A549 treated with CpdA at 1 μM for 4 hours (cell line): ENCODE data around the gene FPR2. TPM values are rescaled to one million over a fixed set of nuclear protein-coding genes. Genes with fewer than 3 reads are reported as not detected.

Experiments
- total RNA-seq: library from RNA; stranded (reverse); fragments of 200-300 nt; extraction: Qiagen RNA extraction; gene quantifications from 5 replicates; pipeline ENCODE4 v1.2.3, GENCODE V29; 2022; ENCODE audit warnings: low read depth

FPR2 gene, protein sequence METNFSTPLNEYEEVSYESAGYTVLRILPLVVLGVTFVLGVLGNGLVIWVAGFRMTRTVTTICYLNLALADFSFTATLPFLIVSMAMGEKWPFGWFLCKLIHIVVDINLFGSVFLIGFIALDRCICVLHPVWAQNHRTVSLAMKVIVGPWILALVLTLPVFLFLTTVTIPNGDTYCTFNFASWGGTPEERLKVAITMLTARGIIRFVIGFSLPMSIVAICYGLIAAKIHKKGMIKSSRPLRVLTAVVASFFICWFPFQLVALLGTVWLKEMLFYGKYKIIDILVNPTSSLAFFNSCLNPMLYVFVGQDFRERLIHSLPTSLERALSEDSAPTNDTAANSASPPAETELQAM
- total RNA-seq, result not detected in 5 replicates

DNA sequence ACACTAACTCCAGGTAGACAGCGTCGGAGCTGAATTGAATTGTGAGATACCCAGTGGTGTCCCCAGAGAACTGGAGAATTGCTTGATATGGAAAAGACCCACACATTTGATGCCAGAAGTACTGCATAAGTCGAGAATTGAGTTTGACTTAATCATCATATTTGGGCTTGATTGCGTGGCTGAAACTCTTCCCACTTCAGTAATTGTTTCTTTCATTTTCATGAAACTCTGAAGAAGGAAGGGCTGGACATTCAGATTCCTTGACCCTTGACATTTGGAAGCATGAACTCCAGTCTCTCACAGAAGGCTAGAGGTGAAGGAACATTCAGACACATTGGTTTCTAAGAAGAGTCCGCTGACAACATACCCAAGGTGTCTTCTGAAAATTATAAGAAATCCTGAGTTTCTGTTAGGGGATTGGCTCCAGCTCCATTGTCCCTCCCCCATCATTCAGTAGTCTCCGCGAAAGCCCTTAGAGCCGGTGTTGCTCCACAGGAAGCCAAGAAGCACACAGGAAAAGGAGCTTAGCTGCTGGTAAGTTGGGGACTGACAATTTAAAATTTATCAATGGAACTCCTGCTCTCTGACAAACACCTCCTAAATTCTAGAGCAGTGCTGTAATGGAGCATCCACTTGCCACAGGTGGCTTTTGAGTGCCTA lies at the start of gene FPR2:
TSS of gene FPR2 (plus strand) at position 484 of the 660 bp plus-strand sequence. CDS start 7,479 bp downstream, outside the sequence.

DNA sequence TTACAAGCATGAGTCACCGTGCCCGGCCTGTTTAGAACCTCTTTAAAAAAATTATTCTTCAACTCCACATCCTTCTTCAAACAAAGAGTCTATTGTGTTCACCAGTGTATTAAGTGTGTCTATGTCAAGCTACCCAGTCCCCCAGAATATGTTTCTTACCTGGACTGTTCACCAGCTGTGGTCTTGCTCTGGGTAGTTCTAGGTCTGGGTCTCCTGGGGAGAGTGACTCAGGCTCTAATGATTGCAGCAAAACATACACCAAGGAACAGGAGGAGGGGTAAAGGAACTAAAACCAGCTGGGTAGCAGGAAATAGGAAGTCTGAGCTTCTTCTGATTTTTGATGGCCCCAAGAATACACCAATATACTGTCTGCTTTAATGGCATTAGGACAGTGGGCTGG lies 9.3 kb upstream of the FPR2 start, which contains the start of gene FPR1:
TSS of gene FPR1 (minus strand) at position 224 of the 400 bp plus-strand sequence. CDS start 4,884 bp downstream, outside the sequence.

DNA sequence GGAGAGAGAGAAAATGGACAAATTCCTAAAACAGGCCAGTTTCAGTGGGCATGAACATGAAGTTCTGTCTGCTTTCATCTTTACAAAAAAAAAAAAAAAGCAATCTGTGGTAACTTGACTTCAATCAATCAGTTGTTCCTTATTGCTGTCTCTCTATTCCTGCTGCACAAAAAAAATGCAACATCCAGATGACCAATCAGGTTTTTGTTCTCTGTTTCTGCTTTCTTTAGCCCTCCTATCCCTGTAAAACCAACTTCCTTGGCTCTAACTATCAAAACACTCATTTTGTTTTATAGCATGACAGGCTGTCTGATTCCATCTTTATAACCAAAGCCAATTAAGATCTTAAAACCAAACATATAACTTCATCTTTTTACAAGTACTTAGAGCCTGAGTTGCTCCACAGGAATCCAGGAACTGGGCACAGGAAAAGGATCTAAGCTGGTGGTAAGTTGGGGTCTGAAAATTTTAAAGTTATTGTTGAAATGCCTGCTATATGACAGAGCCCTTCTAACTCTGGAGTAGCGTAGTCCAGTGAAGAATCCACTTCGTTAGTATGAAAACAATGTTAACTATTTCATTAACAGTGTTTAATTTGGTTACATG lies 34.0 kb downstream of the FPR2 start, which contains the start of gene FPR3:
TSS of gene FPR3 (plus strand) at position 273 of the 606 bp plus-strand sequence. CDS start 28,592 bp downstream, outside the sequence.

Other genes starting within 250 kb of the FPR2 start
- not detected in 5 replicates for gene SIGLEC6, start 229.5 kb upstream of the FPR2 start, total RNA-seq
- gene ZNF175, start 189.9 kb upstream of the FPR2 start, total RNA-seq, result 4.2 to 5.6 TPM (median 4.3 TPM) in 5 replicates
- not detected in 5 replicates for gene SIGLEC5, start 130.8 kb upstream of the FPR2 start, total RNA-seq
- gene SIGLEC14, start 114.4 kb upstream of the FPR2 start, total RNA-seq, result 0.03 to 0.20 TPM in 2 of 5 replicates, not detected in the others
- gene SPACA6, start 67.8 kb upstream of the FPR2 start, total RNA-seq, result 7.8 to 17.5 TPM (median 11.3 TPM) in 5 replicates
- gene HAS1, start 37.2 kb upstream of the FPR2 start, total RNA-seq, result not detected in 5 replicates
- gene FPR1, start 9.3 kb upstream of the FPR2 start, total RNA-seq, result 0.10 TPM in 1 of 5 replicates, not detected in the others
- gene FPR3, start 34.0 kb downstream of the FPR2 start, total RNA-seq, result not detected in 5 replicates
- gene ZNF577, start 126.8 kb downstream of the FPR2 start, total RNA-seq, result 0.06 to 0.15 TPM (median 0.09 TPM) in 4 of 5 replicates, not detected in the other
- 0.13 to 0.45 TPM (median 0.20 TPM) in 5 replicates for gene ZNF649, start 143.8 kb downstream of the FPR2 start, total RNA-seq
- gene ZNF613, start 166.3 kb downstream of the FPR2 start, total RNA-seq, result 0.89 to 1.4 TPM (median 1.0 TPM) in 5 replicates
- gene ZNF350, start 225.7 kb downstream of the FPR2 start, total RNA-seq, result 3.4 to 5.2 TPM (median 4.7 TPM) in 5 replicates
- 3.1 to 4.6 TPM (median 4.1 TPM) in 5 replicates for gene ZNF615, start 247.0 kb downstream of the FPR2 start, total RNA-seq